ENCODE measurements around the gene RAB44.

- TF ChIP-seq, protein P1, sequence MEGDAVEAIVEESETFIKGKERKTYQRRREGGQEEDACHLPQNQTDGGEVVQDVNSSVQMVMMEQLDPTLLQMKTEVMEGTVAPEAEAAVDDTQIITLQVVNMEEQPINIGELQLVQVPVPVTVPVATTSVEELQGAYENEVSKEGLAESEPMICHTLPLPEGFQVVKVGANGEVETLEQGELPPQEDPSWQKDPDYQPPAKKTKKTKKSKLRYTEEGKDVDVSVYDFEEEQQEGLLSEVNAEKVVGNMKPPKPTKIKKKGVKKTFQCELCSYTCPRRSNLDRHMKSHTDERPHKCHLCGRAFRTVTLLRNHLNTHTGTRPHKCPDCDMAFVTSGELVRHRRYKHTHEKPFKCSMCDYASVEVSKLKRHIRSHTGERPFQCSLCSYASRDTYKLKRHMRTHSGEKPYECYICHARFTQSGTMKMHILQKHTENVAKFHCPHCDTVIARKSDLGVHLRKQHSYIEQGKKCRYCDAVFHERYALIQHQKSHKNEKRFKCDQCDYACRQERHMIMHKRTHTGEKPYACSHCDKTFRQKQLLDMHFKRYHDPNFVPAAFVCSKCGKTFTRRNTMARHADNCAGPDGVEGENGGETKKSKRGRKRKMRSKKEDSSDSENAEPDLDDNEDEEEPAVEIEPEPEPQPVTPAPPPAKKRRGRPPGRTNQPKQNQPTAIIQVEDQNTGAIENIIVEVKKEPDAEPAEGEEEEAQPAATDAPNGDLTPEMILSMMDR (IDR thresholded peaks at IDR 0.05): no peak
- TF ChIP-seq POLR2A (IDR thresholded peaks at IDR 0.05): no peak
Measured at GRCh38 chr6:36754582-36755434, 57.2 kb downstream of the RAB44 start.

All from adrenal gland (tissue), 5 donors.